GM21447 (cell line): ENCODE data around the gene SYNGR3.

ENCODE experiments used
- ATAC-seq: cut with Tn5 transposase; IDR thresholded peaks from one replicate; pipeline ENCODE4 v1.9.1; 2021; ENCODE audit not compliant: unreplicated experiment

The SYNGR3 gene

DNA sequence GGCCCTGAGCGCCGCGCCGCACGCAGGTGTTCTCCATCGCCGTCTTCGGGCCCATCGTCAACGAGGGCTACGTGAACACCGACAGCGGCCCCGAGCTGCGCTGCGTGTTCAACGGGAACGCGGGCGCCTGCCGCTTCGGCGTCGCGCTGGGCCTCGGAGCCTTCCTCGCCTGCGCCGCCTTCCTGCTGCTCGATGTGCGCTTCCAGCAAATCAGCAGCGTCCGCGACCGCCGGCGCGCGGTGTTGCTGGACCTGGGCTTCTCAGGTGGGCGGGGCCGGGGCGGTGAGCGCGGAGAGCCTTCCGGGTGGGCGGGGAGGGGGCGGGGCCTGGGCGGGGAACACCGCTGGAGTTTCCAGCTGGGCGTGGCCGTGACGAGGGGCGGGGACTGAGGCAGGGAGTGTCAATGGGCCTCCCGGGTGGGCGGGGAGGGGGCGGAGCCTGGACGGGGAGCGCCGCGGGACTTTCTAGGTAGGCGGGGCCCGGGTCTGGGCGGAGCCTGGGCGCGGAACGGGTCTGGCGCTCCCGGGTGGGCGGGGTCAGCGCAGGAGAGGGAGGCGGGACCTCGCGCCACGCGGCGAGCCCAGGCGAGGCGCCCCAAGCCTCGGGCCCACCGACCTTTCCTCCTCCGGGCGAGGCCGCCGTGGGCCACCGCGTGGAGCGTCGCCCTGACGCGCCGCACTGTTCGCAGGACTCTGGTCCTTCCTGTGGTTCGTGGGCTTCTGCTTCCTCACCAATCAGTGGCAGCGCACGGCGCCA, 2.4 kb downstream of the SYNGR3 start:
- no peak for ATAC-seq

DNA sequence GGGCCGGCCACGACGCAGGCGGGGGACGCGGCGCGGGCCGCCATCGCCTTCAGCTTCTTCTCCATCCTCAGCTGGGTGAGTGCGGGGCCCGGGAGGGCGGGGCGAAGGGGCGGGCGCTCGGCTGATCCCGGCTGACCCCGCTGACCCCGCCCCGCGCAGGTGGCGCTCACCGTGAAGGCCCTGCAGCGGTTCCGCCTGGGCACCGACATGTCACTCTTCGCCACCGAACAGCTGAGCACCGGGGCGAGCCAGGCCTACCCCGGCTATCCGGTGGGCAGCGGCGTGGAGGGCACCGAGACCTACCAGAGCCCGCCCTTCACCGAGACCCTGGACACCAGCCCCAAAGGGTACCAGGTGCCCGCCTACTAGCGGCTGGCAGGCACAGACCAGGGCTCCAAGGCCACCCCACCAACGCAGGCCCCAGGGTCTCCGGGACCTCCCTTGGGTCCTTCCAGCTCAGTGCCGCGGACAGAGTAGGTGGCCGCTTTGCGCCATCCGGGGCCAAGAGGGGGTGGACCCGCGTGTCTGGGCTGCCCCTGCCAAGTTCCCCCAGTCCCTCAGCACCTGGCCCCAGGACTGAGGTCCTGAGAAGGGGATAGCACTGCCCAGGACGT, 3.0 kb downstream of the SYNGR3 start:
- ATAC-seq = no peak

DNA sequence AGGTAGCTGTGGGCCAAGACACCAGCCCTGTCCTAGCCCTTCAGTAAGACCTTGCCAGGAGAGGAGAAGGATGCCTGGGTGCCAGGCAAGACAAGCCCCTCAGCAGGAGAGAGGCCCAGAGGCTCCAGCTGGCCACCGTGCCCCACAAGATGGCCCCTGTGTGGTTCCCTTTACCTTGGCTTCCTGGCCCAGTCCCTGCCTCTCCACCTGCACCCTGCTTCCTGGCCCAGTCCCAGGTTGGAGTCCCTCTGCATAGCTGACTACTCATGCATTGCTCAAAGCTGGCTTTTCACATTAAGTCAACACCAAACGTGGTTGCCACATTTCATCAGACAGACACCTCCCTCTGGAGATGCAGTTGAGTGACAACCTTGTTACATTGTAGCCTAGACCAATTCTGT, 4.0 kb downstream of the SYNGR3 start:
- no peak for ATAC-seq

DNA sequence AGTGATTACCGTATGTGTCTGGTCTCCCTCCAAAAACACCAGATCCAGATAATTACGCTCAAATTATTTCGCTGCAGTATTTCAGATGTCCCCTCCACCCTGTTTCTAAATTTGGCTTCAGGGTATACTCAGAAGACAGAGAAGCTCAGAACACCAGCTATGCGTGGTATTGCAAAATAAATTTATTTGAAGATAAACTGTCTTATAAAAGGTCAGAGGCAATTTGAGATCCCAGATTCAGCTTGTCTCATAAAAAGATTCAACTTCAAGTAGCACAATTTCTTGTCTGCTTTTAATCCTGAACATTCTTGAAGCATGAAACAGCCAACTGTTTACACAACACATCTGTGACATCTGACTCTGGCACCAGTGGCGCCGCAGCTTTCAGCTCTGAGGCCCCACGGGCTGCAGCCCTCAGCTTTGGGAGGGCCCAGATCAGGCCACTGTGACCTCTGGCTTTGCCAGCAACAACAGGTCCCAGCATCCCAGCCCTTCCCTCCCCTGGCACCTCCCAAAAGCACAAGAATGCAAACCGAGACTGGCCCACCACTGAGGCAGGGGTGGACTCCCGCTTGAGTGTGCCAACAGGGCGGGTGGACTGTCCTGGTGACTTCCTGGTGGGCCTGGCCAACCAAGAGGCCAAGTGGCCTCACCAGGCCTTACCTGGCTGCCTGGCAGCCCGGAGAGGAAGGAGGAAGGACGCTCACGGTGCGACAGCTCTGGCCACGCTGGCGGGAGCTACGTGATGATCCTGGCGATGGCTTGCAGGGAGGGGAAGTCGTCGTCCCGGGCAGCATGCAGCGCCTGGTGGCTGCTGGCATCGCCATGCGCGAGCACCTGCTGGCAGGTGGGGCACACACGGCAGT, 8.0 kb downstream of the SYNGR3 start:
- ATAC-seq = no peak

DNA sequence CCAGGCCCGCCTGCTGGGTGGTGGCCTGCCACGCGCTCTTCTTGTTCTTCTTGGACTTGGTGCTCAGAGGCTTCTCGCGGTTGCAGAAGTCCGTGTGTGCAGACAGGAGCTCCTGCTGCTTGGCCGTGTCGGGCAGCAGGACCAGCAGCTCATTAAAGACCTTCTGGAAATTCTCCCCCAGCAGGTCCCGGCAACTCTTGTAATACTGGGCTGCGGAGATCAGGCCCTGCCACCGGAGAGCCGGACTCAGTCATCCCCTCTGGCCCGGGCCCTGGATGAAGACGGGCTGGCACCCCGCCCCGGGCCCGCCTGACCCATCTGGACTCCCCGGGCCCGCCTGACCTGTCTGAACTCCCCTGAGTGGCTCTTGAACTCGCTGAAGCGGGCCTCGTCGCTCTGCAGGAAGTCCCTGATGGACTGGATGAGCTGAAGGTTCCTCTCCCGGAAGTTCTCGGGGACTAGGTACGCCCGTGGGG, 8.6 kb downstream of the SYNGR3 start:
- ATAC-seq = no peak

DNA sequence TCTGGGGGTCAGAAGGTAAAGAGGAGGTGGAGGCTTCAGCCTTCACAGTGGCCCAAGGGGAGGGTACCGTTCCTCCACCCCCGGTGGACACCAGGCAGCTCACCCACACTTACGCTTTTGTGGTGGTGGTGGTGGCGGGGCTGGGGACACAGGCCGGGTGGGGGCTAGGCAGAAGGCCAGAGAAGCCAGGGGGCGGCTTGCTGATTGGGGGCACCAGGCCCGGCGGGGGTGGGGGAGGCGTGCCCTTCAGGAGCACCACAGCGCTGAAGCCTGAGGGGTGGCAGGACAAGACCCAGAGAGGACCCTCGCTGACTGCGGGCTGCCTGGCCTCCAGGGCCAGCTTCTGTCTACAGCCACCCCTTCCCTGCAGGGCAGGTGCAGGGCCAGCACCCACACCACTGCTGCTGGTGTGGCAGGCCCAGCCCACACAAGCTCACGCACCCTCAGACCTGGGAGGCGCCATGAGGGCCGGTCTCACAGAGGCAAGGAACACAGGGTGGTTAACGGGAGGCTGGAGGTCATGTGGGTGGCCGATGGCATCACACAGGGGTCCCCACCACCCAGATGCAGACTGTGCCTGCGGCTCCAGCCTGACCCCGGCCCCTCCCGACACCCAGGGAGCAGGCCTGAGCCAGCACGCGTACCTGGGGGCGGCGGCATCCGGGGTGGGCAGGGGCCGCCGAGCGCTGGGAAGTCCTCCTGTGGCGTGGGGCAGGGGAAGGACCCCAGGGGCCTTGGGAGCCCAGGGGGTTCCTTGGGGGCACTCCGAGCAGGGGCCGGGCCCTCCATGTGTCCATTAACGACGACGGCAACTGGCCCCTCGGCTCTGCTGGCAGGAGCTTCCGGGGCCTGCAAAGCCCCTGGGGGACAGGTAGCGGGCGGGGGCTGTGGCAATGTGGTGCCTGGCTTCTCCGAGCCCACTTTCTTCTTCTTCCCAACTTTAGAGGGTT, 9.4 kb downstream of the SYNGR3 start:
- ATAC-seq = no peak

DNA sequence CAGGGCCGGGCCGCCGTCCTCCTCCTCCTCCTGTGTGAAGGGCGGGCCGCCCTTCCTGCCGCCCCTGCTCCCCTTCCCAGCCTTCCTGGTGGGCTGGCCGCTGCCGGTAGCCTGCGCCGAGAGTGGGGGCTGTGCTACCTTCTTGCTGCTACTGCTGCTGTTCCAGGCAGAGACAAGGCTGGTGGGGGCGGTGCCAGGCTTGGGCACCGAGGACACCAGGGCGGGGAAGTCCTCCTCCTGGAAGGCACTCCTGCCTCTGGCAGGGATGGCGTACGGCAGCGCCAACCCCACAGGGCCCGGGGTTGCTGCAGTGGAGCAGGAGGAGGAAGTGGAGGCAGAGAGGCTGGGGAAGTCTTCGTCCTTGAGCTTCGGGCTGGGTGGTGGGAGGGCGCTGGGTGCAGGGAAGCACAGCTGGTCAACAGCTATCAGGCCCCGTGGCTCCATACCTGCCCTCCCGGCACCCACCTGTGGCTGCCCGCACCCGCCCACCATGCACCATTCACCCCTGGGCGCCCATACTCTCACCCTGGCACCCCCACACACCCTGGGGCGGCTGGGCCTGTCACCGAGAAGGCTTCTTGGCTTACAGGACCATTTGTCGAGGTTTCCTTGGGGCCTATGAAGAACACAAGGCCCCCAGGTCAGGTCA, 10.2 kb downstream of the SYNGR3 start:
- ATAC-seq = no peak

DNA sequence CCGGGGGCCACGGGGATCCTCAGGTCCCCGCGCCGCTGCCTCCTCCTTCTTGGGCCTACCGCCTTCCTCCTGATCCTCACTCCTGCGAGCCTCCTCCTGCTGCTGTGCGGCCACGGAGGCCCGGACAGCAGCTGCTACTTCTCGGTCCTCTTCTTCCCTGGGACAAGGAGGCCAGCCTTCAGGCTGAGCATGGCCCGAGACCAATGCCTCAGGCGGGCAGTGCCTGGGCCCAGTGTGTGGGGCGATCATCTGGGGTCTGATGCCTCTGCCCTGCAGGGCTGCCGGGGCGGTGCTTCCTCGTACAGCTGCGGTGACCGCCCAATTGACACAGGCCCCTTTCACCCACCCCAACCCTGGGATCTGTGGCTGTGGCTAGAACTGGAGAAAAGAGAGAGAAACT, 11.3 kb downstream of the SYNGR3 start:
- no peak for ATAC-seq

DNA sequence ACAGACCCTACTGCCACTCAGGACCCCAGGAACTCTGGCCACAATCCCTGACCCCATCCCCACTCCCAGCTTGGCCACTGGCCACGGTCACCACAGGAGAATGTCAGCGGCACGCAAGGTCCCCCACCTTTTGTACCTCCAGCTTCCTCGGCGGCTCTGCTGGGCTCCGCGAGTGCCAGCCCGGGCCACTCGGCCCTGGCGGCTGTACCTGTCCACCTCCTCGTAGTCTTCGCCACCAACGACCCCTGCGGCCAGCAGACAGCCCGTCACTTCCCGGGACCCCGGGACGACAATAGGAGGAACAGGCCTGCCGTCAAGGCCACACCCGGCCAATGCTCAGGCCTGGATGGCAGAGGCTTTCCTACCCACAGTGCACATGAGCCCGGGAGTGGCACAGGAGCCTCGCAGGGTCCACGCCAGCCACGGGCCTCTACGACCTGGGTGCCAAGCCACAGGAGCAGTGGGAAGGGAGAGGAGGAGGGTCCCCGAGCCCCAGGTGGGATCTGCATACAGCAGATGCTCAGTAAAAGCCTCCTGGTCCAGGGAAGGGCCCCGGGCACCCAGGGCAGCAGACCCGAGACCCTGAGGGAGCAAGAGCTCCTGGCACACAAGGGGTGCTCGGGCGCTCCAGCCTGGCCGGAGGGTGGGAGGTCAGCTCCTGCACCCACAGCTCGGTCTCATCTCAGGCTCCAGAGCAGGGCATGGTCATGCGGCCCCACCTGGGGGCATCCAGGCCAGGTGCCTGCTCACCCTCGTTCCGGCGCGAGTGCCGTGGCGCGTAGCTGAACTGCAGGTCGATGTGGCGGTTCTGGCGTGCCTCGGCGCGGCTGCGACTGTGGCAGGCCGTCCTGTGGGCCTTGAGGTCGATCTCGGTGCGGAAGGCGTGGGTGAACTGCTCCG, 11.9 kb downstream of the SYNGR3 start:
- ATAC-seq = no peak

DNA sequence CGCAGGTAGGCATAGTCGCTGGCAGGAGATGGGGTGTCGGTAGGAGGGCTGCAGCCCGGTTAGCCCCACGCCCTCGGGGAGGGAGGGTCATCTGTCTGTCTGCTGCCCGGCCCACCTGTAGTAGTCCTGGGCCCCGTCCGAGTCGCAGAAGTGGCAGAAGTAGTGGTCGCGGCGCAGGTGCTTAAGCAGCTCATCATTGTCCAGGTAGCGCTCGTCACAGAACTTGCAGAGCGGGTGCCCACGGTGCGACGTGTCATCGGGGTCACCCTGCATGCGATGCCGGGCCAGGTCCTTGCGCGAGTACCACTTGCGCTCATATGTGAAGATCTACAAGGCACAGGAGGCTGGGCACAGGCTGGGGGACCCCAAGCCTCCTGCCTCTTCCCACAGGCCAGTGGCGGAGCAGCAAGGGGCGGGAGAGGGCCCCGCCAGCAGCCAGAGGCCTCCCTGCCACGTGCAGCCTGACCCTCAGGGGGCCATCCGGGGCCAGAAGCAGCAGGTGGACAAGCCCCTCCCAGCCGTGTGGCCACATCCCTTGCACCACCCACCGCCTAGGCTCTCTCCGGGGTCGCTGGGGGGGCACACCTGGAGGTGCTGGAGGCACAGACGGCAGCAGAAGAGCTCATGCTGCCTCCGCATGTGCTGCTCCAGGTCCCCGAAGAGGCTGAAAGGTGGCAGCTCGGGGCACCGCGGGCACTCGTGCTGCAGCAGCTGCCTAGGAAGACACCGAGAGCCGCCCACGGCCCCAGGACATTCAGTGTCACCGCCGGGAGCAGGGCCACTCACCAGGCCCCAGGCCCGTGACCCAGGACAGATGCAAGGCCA, 12.8 kb downstream of the SYNGR3 start:
- no peak for ATAC-seq

DNA sequence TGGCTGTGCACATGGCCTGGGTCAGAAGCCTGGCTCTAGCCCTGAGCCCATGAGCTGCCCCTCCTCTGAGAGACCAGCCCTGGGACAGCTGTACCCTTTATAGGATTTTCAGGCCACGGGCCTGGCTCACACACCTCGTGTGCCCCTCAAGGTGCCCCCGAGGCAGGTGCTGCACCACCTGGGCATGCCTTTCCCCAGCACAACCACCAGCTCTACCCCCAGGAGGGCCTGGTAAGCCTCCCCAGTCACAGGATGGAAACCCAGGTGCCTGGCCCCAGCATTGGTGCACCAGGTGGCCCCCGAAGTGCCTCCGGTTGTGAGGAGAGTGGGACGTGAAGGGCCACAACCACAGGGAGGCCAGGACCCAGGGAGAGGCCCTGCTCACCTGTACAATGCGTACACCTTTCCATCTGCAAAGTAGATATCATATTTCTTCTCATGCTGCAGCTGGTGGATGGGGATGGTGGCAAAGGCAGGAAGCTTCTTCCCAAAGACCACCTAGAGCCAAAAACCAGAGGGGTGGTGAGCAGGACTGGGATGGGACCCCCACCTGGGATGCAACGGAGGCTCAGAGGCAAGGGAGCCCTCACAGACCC, 13.6 kb downstream of the SYNGR3 start:
- no peak for ATAC-seq

DNA sequence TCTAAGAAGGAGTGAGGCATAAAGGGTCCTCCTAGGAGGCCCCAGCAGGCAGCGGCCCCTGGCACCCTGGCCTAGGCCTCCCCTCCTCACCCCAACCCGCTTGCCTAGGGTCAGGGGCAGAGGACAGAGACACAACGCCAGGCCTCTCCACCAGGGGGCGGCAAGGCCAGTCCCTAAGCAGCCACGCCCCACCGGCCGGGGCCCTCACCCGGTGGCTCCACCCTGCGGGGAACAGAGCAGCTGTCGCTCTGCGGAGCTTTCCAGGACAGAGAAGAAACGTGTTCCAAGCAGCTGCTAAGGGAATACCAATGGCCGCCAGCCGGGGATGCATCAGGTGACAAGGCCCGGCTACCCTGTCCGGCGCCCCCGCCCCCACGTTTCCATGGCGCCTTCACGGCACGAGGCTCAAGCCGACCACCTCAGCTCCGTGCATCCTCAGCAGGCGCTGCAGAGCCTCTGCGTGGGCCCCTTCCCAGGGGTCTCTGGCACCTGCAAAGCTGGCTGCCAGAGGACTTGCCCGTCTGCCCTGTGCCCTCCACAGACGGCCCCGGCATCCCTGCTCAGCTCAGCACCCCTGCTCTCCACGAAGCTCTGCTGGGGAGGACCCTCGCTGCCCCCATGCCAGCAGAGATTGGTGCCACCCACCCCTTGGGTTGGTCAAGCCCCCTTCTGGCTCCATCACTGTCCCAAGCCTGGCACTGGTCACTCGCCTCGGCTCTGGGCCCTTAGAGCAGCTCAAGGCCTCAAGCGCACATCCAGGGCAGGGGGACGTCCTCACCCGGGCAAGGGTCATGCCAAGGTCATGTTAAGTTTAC, 14.3 kb downstream of the SYNGR3 start:
- ATAC-seq = no peak

DNA sequence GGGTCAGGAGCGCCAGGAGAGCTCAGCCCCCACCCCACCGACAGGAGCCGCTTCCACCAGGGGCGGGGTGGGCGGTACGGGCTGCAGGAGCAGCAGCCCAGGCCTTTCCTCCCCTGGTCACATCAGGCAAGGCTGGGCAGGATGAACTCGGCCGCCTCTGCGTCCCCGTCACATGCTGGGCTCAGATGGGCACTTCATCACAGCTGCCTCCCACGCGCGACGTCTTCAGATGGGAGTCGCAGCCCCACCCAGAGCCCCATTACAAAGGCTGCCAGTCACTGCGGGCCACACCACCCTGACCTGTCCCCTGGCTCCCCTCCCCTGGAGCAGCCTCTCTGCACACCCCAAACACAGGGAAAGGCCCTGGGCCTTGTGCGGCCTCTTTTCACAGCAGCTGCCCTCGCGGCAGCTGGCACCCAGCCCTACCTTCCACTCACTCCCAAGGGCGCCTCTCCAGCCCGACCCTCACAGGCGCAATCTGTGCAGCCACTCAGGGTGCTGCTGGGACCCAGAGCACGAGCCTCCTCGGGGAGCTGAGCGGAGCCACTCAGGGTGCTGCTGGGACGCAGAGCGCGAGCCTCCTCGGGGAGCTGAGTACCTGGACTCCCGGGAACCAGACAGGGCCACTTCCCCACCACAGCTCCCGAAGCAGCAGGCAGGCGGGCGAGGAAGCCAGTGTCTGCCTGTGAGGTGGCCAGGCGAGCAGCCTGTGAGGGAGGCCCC, 15.2 kb downstream of the SYNGR3 start:
- ATAC-seq = no peak

DNA sequence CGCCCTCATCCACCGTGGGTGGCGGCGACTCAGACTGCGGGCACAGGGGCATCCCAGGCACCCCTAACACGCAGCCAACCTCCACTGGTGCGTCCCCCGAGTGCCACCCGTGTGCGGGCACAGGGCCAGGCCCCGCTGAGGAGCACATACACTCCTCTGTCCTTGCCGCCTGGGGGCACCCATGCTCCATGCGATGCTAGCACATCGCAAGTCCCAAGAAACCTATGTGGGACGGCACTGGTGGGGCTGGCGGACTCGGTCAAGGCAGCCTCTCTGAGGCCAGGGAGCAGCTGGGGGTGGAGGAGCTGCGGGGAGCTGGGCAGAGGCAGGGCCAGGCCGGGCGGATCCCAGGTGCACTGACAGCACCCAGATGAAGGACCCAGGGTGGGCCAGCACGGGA, 15.9 kb downstream of the SYNGR3 start:
- ATAC-seq = no peak

DNA sequence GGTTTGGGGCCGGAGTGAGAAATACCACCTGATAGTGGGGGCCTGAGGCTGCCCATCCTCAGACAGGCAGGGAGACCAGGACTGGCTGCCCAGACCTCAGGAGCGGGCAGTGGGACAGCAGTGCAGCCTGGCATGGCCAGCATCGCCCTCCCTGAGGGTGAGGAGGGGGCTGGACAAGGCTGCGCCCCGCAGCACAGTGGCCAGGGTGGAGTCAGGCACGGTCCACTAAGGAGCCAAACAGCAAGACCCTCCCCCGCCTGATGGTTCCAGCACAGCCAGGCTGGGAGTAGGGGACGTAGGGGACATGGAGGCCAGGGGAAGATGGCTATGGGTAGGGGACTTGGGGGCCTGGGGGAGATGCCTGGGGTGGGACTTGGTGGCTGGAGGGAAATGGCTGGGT, 16.5 kb downstream of the SYNGR3 start:
- no peak for ATAC-seq

DNA sequence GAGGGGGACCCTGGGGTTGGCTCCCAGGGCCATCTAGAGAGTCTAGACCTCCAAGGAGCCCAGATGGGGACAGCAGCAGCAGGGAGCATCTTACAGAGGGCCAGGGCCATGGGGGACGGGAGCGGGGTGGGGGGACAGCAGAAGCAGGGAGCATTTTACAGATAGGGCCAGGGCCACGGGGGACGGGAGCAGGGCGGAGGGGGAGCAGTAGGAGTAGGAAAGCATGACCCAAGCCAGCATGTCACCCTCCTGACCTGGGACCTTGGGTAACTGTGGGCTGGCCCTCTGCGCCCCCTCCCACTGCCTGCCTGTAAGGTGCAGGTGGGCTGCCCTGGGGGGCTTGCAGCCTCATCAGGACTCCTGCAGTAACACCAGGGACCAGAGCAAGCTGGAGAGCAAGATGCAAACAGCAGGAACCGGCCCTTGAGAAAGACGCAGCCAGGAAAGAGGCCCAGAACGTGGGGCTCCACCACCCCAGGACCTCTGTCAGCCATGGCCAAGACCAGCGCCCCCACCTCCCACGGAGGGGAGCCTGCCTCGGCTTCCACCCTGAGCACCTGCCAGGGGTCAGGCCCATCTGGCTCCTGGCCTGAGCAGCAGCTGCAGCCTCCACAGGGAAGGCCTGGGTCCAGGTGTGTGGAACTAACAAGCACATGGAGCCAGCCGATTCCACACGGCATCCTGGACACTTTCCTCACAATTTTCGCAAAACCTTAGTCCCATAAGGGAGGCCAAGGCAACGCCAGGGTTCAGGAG, 17.5 kb downstream of the SYNGR3 start:
- no peak for ATAC-seq
